Activated CD8-positive, alpha-beta memory T cell treated with anti-CD3 and anti-CD28 coated beads, Interleukin-2, amount 50 U/mL, for 24 hours (primary cell): ENCODE results near the gene PITX1.

Experiments
- DNase-seq: peaks from one replicate; pipeline ENCODE4 v3.0.0-alpha.2; 2020; ENCODE audit errors: extremely low read depth

PITX1 gene

DNA sequence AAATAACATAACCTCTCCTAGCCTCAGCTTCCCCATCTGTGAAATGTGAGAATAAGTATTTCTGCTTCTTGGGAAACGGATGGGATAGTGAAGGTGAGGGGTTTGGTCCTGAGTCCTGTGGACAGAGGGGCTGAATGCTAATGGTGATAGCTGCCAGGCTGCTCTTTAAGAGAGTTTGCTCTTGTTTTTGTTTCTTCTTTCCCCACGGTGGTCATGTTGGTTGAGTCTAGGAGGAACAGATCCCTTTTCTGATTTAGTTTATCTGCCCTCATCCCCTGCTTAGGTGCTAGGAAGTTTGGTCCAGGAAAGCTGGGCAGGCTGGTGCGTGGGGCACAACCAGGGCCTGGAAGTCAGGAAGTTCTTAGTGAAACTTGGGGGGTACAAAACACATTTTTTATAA is 7.7 kb upstream of the PITX1 start:
- DNase-seq = no peak

DNA sequence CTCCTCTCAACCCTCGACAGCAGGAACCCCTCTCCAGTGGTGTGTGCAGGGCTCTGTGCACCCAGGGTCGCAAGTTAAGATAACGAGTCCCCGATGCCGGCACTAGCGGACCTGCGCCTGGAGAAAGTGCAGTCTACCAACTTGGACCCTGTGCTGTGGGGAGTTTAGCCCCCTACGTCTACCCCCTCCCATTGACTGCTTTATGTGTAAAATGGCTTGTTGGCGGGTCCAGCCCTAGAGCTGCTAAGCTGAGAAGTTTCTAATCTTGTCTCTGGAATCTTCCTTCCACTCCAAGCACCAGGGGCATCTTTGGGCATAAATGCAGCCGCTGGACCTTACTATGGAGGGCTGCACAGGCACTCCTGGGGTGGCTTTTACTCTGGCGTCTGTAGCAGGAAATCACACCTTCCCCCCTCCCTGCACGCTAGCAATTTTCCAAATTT is 7.1 kb upstream of the PITX1 start:
- no peak for DNase-seq

DNA sequence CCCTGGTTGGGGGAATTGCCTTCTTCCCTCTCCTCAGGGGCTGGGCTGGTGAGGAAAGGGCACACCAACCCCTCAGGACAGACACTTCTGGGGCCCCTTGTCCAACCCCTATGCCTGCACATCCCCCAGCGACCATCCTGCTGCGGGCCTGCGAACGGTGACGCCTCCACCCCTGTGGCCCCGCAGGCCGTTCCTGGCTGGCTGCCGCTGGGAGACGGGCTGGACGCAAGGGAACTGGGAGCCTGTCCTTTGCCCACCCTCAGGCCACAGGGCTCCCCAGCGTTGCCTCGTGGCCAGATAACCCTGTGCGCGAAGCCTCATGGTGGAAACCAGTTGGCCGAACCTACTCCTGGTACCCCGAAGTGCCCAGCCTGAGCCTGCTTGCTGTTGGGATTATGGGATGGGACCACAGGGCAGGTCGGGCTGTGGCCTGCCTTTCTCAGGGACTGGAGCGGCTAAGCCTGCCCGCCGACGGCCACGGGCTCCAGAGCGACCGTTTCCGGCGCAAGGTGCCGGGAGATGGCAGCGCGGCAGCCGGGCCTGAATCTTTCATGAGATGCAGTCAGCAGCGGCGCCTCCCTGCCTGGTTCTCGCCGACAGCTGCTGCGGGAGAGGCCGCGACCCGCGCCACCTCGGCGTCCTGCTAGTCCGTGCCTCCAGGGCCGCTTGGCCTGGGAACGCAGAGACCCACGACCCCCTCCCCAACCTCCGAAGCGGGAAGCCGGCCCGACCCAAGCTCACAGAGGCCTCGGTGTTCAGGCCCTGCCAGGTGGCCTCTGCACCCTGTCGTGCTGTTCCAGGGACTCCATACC is 6.5 kb upstream of the PITX1 start:
- DNase-seq = no peak

DNA sequence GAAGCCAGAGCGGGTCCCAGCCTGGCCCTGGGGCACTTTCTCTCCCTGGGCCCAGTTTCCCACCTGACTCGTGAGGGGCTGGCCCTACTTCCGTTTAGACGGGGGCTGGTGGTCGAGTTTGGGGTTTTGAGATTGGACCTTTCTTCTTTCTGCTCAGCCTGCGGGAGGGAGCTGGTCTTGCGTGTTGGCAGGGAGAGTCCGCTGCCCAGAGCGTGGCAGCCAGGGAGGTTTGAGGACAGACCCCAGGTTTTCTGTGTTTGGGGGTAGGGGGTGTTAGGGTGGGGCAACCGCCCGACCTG is 6.0 kb upstream of the PITX1 start:
- no peak for DNase-seq

DNA sequence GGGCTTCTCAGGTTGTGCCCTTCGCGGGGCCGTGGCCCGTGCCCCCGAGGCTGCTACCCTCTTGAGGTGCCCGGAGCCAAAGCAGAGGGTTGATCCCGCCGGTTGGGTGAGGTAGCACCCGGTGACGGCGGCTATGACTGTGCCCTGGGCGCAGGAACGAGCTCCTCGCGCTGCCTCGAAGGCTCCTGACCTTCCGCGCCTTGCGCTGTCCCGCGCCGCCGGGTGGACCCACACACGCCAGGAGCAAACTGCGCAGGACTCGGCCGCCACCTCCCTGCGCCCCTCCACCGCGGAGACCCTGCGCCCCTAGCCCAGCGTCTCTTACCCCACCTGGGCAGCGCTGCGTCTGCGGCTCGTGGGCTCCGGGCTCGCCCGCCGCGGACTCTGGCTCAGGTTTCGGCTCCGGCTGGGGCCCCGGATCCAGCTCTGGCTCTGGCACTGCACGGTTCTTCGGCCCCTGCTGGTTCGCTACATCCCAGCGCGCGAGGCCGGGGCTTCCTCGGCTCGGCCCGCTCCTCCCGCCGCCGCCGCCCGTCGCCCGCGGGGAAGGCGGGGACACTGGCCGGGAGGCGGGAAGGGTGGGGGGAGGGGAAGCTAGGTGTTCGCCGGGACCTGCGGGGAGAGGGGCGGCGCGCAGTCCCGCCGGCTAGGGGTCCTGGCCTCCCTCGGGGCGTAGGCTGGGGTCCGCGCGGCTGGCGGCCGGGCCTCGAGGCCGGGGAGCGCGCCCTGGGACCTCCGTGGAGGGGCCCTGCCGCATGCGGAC is 5.4 kb upstream of the PITX1 start:
- no peak for DNase-seq

DNA sequence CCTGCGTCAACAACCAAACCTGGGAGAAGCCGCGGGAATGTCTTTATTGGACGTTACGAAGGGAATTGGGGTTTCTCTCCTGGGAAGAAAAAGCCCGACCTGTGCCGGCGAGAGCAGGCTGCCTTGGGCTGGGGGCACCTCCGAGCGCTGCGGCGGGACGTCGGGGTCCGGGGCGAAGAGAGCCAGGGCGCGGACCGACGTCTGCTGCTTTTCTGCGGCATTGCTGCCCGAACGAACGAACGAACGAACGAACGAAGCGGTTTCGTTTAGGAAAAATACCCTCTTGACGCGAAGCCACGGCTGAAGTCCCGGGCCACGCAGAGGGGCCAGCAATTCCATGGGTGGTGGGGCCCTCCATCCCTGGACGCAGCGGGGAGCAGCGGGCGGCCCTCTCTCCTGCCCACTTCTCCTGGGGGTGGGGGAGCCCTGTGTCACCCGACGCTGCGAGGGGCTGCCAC is 4.8 kb upstream of the PITX1 start:
- DNase-seq = no peak

DNA sequence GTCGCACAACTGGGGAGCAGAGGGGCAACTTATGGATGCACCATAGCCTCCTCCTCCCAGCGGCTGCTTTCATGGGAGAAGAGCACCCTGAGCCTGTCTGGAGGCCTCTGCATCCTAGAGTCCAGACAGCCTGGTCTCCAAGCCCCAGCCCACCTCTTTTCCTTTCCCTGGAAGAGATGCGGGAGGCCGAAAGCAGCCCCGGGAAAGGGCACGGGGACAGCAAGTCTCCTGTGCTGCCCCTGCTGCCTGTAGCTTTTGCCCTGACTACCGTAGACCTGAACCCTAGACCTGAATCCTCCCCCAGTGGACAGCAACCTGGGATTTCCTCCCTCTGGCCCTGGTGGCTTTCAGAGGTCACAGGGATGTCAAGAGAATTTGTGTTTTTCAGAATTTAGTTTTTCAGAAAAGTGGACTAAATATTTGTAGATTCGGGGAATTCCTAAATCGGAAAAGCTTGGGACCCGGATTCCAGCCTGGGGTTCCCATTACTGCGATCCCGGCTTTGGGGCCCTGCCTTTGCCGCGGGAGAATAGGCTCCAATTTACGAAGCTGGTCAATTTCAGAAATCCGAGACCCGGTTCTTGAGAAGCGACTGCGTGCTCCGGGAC is 4.3 kb upstream of the PITX1 start:
- no peak for DNase-seq

DNA sequence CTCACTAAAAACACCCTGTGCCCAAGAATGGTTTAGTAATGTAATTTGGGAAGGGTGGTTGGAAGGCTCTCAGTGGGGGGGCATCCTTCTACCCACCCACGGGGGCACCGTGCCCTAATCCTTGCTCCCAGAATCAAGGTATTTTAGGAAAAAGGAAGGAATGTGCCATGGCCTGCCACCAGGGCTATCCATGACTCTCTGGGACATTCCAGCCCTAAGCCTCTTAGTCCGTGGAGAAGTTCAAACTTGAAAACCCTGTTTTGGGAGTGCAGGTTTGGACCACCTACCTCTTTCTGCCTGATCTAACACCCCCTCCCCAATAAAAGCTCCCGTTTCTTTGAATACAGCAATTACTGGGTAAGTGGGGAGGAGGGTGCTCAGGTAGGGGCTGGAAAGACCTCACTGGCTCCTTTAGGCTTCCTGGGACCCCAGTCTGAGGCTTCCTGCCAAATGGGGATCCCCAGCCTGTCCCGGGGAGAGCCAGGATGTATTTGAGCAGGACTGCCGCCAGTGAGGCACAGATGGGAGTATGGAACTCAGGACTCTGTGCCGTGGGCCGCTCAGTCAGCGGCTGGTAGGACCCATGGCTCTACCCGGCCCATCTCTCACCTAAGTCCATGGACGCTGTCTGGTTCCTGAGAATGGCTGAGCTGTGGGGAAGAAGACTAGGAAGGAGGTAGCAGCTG is 3.6 kb upstream of the PITX1 start:
- DNase-seq = no peak

DNA sequence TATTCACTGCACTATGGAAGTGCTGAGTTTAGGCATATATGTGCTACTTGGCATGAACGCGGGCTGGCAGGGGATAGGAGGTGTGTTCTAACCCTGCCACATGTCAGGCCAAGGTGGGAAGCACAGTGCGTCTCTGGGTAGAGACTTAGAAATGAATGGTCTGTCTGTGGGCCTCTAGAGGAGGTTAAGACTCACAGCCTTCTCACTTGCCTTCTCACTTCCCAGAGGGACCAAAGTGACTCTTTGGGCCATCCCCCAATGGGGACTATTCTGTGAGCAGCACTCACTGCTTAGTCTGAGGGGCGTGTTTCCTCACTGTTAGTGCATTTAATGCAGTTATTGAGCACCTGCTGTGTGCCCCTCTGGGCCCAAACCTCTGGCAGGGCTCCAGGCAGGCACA is 2.4 kb upstream of the PITX1 start:
- DNase-seq = no peak

DNA sequence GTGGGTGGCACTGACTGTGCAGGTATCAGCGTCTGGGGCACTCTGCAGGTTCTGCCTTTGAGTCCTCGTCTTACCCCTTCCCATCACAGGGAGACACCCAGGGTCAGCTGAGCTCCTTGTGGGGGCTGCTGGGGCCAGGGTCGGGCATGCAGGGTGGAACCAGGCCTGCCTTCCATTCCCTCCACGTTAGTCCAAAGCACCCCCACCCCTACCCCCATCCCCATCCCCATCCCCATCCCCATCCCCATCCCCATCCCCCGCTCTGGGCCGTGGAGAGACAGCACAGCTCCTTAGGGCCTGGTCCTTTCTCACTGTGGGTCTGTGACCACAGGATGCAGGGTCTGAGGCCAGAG is 1.6 kb upstream of the PITX1 start:
- no peak for DNase-seq

DNA sequence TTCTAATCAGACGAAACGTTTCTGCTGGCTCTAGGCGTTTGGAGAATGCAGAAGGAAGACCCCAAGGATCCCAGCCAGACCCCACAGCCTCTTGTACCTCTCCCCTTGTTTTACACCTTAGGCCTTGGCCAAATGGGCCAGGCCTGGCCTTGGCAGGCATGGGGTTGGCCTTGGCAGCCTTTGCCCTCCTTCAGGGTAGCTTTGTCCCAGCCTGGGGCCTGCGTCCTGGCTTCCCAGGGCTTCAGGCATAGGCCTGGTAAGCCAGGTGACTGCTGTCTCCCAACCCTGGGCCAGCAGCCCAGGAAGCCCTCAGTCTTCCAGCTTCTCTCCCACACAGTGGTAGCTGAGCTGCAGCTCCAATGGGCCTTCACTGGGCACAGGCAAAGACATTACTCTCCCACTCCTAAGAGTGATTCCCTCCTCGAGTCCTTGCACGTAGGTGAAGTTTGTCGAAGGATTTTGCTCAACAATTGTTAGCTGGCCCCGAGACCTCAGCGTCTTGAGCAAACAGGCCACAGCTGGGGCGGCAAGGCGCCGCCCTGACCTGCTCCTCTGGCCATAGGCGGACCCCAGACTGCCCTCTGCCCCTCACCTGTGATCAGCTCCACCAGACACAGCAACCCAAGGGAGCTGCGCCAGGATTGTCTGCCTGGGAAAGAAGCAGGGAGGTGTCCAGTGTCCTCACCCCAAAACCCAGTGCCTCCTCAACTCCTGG is 1.1 kb upstream of the PITX1 start:
- DNase-seq = no peak

DNA sequence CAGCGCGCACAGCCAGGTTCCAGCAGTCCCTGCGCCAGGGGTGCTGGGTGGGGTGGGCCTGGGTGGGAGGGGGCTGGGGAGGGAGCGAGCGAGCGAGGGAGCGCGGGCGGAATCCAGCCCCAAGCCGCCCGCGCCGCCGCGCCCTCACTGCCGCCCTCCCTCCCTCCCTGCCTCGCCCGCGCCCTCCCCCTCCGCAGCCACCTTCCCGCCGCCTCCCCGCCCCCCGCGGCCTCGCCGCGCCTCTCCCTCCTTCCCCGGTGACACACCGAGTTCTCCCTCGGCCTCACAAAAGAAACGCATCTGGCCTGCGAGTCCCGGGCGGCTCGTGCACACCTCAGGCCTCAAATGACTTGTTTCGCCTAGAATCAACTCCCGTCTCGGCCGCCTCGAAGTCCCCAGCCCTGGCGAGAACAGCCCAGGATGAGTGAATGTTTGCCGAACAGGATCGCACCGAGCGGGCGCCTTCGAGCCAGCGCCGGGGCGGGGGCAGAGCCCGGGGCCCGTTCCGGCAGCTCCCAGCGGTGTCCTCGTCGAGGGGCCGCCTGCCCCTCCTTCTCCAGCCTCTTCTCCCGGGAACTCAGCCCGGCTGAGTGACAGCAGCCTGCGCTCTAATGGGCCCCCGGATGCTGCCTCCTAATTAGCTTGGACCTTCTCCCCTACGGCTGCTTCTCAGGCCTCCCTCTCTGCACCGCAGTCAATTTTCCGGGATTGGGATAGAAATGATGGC is 371 bp upstream of the PITX1 start:
- DNase-seq = no peak

DNA sequence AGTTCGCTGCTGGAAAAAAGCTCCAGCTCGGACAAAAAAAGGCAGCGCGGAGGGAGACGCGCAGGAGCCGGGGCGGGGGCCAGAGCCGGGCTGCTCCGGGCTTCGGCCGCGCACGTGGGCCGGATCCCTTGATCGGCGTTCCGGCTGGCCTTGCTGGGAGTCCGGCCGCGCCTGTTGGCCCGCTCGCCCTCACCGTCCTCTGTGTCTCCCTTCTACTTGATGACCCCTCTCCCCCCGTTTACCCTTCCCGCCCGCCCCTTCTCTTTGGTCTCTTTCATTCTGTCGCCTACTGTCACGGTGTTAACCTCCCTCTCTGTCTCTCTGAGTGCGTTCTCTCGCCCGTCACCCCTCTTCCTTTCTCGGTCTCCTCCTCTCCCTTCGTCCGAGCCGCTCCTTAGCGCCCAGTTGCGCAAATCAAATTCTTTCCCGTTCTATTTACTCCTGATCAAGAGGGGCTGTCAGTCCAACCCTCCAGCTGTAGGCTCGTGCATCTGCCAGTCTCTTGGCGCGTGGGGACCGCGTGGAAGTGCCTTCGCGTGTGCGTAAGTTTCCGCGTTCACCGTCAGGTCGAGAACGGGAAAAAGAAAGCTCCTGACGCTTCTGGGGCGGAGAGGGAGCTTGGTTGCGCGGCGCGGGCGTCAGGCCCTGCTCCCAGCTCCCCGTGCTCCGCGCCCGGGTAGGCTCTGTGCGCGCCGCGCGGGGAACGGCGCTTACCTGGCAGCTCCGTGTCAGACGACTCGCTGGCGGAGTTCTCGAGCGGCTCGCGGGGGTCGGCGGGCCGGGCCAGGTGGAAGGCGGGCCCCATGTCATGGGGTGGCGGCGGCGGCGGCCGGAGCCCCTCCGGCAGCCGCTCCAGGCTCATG is 798 bp downstream of the PITX1 start:
- no peak for DNase-seq

DNA sequence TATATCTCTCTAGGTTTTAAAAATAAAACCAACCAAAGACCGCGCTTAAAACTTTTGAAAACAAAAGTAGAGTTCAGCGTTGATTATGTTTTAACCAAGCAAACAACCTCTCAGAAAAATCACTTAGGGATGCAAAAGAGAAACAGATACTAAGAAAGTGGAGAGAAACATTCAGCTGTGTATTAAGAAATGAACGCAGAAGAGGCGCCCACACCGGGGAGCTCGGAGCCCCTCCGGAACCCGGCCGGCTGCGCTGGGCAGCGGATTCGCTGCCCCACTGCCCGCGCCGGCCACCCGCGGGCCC is 1.4 kb downstream of the PITX1 start:
- DNase-seq = no peak

DNA sequence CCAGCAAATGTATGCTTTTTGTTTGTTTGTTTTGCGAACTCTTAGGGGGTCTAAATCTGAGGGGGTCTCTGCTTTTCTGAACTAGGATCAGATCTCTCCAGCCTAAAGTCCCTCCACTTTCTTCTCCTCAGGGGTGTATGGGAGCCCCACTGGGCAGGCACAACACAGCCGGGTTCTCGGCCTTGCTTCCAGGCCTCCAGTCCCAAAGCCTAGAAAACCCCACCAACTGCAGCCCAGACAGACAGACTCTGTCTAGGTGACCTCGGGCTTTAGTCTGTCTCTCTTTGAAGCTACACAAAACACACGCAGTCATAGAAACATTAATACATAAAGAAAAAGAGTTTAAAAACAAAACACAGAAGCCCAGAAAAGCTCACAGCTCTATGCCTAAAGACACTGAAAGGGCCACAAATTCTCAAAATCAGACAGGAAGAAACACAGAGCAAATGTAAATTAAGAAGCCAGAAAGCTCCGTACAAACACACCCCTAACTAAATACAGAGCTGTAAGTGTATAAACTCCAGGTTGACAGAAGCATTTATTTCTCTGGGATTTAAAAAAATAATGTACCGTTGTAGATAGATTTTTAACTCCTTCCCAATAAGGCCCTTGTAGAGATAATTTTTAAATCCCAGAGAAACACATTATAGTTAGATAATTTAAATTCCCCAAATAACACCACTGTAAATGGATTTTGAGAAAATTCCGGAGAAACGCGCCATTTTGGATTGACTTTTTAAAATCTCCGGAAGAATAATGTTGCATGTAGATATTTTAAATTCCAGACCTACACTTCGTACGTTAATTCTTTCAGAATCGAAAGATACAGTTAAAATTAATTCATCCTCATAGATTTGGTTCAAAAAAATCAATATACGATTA is 2.0 kb downstream of the PITX1 start:
- no peak for DNase-seq

DNA sequence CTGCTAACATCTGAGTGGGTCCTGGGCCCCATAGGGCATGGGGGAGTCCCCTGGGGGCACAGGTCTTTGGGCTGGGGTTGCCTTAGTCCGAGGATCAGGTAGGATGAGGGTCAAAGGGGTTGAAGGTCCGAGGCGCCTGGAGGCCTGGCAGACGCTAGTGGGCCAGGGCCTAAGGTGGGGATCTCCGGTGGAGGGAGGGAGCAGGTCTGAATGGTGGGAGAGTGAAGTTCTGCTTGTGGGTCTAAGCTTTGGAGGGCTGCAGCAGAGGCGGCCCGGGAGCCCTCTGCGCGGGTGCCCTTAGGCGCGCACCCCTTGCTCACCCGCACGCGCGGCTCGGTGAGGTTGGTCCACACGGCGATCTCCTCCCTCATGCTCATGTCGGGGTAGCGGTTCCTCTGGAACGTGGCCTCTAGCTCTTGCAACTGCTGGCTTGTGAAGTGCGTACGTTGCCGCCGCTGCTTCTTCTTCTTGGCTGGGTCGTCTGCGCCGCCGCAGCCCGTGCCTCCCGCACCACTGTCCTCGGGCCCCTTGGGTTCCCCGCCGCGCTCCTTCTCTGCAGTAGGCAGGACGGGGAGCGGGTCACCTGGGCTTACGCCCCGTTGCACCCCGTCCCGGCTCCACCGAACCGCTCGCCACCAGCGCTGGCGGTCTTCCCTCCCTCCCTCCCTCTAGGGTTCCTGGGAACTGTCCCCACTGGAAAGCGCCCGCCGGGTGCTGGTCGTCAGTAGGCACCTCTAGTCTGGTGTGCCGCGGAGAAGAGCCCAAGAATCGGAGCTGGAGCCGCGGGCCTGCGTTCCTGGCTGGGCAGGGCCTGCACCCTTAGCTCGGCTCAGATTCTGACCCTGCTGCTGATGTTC is 2.8 kb downstream of the PITX1 start:
- no peak for DNase-seq

DNA sequence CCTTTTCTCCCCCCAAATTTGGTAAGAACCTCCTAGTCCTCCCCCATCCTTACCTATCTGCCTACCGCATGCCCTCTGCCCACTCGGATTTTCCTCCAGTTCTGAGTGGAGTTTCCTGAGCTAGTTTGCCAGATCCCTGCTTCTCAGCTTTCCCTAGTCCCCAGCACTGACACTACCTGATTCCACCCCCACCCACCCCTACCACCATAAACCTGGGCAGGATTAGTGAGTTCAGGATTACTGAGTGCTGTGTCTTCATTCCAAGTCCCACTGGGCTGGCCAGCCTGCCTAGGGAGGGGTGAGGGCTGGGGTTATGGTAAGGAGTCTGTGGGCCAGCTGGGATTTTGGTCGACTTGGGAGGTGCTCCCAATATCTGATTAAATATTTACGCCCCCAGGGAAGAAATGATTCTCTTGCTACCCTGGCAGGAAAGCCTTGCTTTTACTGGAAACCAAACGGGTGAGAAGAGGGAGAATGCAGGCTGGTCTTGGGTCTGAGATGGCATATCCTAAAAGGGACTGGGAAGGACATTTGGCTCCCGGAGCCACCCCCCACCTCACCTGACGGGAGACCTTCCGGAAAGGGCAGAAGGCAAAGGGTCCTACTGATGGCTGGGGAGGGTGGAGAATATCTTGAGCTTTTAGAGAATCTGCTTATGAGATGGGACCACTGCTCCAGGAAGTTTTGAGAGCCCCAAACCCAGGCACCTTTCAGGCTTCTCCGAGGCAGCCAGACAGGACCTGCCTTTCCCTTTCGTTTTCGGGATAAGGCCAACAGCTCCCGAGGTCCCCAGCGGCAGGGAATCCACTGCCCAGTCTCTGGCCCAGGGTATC is 3.7 kb downstream of the PITX1 start:
- DNase-seq = no peak
